ENCODE data around the gene C2CD2L.

DNA sequence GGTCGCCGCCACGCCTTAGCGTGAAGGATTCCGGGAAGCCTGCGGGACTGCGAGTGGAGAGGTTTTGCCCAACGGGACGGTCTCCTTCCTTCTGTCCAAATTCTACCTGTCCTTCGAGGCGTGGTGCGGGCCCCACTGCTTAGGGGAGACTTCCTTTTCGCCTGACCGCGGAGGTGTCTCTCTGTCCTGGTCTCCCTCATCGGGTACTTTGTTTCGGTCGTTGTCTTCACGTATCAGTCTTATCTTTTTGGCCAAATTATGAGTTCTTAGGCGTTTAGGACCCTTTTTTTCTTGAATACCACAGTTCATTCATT is 14.6 kb downstream of the C2CD2L start:
- TF ChIP-seq, protein P1, sequence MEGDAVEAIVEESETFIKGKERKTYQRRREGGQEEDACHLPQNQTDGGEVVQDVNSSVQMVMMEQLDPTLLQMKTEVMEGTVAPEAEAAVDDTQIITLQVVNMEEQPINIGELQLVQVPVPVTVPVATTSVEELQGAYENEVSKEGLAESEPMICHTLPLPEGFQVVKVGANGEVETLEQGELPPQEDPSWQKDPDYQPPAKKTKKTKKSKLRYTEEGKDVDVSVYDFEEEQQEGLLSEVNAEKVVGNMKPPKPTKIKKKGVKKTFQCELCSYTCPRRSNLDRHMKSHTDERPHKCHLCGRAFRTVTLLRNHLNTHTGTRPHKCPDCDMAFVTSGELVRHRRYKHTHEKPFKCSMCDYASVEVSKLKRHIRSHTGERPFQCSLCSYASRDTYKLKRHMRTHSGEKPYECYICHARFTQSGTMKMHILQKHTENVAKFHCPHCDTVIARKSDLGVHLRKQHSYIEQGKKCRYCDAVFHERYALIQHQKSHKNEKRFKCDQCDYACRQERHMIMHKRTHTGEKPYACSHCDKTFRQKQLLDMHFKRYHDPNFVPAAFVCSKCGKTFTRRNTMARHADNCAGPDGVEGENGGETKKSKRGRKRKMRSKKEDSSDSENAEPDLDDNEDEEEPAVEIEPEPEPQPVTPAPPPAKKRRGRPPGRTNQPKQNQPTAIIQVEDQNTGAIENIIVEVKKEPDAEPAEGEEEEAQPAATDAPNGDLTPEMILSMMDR (conservative IDR thresholded peaks at IDR 0.05; ENCODE audit: low read length), result no peak
- TF ChIP-seq EZH2phosphoT487 (IDR thresholded peaks at IDR 0.05; ENCODE audit: borderline replicate concordance, low read depth, low read length), result no peak
